Measurements from ENCODE around the gene XBP1.
A peak's percentile ranks its signal among the peaks of the same experiment; 100 is the strongest.
"Not testable (repeated sequence)": the region's sequence is repeated elsewhere in the genome, so short reads cannot be mapped to it uniquely, and the experiment has no call there.

The XBP1 gene

GRCh38 chr22:28800308-28801041 lies at the start of gene XBP1:
XBP1 (minus strand) TSS chr22:28800569.
- peak; percentile 87 for DNase-seq (ENCODE audit: low read depth)

- DNase-seq (ENCODE audit: low read depth), result no peak
Observed at GRCh38 chr22:28846994-28847393, 46.6 kb upstream of the XBP1 start.

- not testable (repeated sequence) for DNase-seq (ENCODE audit: low read depth)
Observed at GRCh38 chr22:28844277-28844676, 43.9 kb upstream of the XBP1 start.

GRCh38 chr22:28843633-28844032 lies 43.3 kb upstream of the XBP1 start:
- DNase-seq (ENCODE audit: low read depth), result no peak

- no peak for DNase-seq (ENCODE audit: low read depth)
Observed at GRCh38 chr22:28841111-28841510, 40.7 kb upstream of the XBP1 start.

- no peak for DNase-seq (ENCODE audit: low read depth)
Observed at GRCh38 chr22:28838971-28839370, 38.6 kb upstream of the XBP1 start.

- no peak for DNase-seq (ENCODE audit: low read depth)
Observed at GRCh38 chr22:28837640-28838039, 37.3 kb upstream of the XBP1 start.

GRCh38 chr22:28835630-28836189 lies 35.3 kb upstream of the XBP1 start:
- no peak for DNase-seq (ENCODE audit: low read depth)

- DNase-seq (ENCODE audit: low read depth), result no peak
Observed at GRCh38 chr22:28833276-28833923, 33.0 kb upstream of the XBP1 start.

GRCh38 chr22:28832731-28833130 lies 32.4 kb upstream of the XBP1 start:
- no peak for DNase-seq (ENCODE audit: low read depth)

- no peak for DNase-seq (ENCODE audit: low read depth)
Observed at GRCh38 chr22:28831140-28832072, 31.0 kb upstream of the XBP1 start.

GRCh38 chr22:28830441-28830840 lies 30.1 kb upstream of the XBP1 start:
- DNase-seq (ENCODE audit: low read depth), result no peak

- peak; percentile 71 for DNase-seq (ENCODE audit: low read depth)
Observed at GRCh38 chr22:28829358-28830181, 29.2 kb upstream of the XBP1 start.

- DNase-seq (ENCODE audit: low read depth), result no peak
Observed at GRCh38 chr22:28826921-28827320, 26.6 kb upstream of the XBP1 start.

GRCh38 chr22:28826430-28826829 lies 26.1 kb upstream of the XBP1 start:
- not testable (repeated sequence) for DNase-seq (ENCODE audit: low read depth)

GRCh38 chr22:28824455-28824854 lies 24.1 kb upstream of the XBP1 start:
- not testable (repeated sequence) for DNase-seq (ENCODE audit: low read depth)

GRCh38 chr22:28822930-28823551 lies 22.7 kb upstream of the XBP1 start:
- no peak for DNase-seq (ENCODE audit: low read depth)

- no peak for DNase-seq (ENCODE audit: low read depth)
Observed at GRCh38 chr22:28821452-28821851, 21.1 kb upstream of the XBP1 start.

- DNase-seq (ENCODE audit: low read depth), result no peak
Observed at GRCh38 chr22:28820885-28821284, 20.5 kb upstream of the XBP1 start.

GRCh38 chr22:28819253-28820096 lies 19.1 kb upstream of the XBP1 start:
- DNase-seq (ENCODE audit: low read depth), result no peak
